ENCODE measurements around the gene CDH13.

Gene CDH13

DNA sequence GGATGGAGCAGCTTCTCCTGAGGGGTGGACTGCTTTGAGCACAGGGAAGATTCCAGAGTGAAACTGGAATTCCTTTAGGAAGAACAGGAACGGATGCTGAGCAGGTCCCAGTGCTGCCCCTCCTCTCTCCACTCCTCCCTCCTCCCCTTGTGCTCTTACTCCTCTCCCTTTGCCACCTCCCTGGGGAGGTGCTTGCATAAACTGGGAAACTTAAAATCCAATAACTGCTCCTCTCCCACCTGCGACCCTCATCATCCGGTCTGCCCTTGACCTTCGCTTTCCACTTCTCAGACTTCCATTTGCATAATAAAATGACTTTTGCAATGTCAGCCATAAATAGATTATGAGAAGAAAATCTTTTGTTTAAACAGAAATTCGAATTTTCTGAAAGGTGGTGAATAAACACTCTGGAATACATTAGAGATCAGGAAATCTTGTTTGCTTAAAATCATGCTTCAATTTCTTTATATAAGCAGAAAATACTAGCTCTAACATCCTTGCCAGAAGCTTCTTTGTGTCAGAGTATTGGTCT is 1204.8 kb downstream of the CDH13 start:
- no peak overlapping the region for H3K27ac ChIP-seq
- no peak for TF ChIP-seq ZFX (IDR thresholded peaks at IDR 0.05; ENCODE audit: borderline replicate concordance)
- TF ChIP-seq, protein P1, sequence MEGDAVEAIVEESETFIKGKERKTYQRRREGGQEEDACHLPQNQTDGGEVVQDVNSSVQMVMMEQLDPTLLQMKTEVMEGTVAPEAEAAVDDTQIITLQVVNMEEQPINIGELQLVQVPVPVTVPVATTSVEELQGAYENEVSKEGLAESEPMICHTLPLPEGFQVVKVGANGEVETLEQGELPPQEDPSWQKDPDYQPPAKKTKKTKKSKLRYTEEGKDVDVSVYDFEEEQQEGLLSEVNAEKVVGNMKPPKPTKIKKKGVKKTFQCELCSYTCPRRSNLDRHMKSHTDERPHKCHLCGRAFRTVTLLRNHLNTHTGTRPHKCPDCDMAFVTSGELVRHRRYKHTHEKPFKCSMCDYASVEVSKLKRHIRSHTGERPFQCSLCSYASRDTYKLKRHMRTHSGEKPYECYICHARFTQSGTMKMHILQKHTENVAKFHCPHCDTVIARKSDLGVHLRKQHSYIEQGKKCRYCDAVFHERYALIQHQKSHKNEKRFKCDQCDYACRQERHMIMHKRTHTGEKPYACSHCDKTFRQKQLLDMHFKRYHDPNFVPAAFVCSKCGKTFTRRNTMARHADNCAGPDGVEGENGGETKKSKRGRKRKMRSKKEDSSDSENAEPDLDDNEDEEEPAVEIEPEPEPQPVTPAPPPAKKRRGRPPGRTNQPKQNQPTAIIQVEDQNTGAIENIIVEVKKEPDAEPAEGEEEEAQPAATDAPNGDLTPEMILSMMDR (IDR thresholded peaks at IDR 0.05), result no peak

DNA sequence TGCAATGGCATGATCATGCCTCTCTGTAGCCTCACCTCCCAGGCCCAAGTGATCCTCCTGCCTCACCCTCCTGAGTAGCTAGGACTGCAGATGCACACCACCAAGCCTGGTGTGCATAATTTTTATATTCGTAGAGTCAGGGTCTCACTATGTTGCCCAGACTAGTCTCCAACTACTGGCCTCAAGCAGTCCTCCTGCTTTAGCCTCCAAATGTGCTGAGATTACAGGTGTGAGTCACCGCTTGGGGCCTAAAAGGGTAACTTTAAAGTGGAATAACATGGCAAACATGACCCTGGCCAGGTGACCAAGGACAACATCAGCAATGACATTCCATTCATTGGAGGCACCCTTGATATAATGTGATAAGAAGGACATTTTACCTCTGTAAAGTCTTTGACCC is 1207.2 kb downstream of the CDH13 start:
- TF ChIP-seq, protein P1 (IDR thresholded peaks at IDR 0.05), result no peak
- TF ChIP-seq ZFX (IDR thresholded peaks at IDR 0.05; ENCODE audit: borderline replicate concordance), result no peak
- H3K27ac ChIP-seq, result no peak overlapping the region

DNA sequence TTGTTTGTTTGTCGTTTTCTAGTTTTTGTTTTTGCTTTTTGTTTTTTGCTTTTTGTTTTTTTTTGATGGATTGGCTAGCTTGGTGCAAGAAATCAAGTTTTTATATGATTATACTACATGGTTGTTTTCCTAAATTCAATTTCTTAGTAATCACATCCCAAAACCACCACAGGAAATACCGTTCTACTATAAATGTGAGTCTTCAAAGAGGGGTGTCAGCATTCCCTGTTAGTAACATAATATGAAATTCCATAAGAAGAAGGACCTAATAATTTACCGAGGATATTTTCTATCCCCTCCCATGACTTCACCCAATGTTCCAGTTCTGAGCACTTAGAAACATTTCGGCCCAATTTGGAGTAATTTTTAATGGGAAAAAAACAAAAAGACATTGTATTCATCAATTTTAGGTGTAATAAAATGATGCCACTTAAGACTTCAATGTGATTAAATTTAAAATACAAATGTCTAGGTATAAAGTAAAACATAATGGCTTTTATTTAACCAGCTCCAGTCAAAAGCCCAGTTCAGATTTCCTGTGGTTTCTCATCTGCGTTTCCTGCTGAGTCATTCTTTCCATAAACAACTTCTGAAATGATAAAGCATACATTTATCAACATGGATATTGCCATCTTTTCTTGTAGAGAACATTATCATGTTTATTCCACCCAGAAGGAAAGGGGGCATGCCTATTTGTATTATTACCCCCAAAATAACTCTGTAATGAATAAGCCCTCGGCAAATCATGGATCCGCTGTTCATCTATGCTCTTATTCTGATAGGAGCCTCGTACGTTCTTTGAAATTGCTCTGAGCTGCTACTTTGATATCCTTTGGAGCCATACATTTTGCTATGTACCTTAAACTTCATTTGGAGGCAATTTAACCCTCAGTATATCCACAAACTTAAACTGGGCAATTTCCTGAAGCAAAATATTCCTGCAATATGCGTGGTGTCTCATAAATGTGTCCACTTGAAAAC is 1209.1 kb downstream of the CDH13 start:
- no peak overlapping the region for H3K27ac ChIP-seq
- no peak for TF ChIP-seq ZFX (IDR thresholded peaks at IDR 0.05; ENCODE audit: borderline replicate concordance)
- TF ChIP-seq, protein P1 (IDR thresholded peaks at IDR 0.05), result no peak

DNA sequence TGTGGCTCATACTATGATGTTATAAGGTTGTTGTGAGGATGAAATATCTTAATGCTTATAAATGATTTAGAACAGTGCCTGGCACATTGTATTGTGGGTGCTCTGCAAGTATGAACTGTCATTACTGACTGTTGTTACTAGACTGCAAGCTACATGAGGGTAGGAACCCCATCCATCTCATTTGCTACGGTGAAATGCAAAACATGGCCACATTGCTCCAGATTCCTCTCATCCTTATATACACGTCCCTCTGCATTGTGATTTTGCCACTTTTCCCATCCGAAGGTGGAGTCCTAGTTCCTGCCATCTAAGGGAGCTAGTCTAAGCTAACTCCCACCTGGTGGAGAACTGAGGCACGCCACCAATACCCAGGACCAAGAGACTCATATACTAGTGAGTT is 1210.8 kb downstream of the CDH13 start:
- TF ChIP-seq, protein P1 (IDR thresholded peaks at IDR 0.05), result no peak
- no peak for TF ChIP-seq ZFX (IDR thresholded peaks at IDR 0.05; ENCODE audit: borderline replicate concordance)
- H3K27ac ChIP-seq, result no peak overlapping the region

DNA sequence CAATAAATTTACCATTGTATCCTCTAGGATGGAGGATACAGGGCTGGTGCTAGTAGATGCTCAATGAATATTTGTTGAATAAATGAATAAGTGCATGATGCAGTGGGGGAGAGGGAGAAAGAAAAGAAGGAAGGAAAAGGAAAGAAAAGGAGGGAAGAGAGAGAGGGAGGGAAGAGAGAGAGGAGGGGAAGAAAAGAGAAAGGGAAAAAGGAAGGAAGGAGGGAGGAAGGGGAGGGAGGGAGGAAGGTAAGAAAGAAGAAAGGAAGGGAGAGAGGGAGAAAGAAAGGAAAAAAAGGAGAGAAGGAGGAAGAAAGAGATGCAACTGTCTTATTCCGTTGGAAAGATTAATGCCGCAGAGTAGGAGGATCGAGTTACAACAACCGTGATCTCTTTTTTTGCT is 1211.4 kb downstream of the CDH13 start:
- H3K27ac ChIP-seq, result no peak overlapping the region
- no peak for TF ChIP-seq ZFX (IDR thresholded peaks at IDR 0.05; ENCODE audit: borderline replicate concordance)
- TF ChIP-seq, protein P1 (IDR thresholded peaks at IDR 0.05), result no peak

DNA sequence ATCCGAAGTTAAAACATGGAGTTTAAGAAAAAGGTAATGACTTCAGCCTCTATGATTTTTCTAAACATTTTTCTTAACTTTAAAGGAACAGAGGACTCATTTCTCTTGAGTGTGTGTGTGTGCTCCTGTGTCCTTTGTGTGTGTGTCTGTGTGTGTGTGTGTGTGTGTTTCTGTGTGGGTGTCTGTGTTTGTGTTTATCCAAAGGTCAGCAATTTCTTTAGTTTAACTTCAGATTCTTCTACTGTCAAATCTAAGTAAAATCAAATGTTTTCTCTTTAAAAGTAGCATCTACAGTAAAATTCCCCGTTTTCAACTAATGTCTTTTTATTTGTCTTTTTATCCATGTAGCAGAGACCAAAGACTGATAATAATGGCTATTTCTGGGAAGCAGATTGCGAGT is 1212.8 kb downstream of the CDH13 start:
- no peak for TF ChIP-seq ZFX (IDR thresholded peaks at IDR 0.05; ENCODE audit: borderline replicate concordance)
- TF ChIP-seq, protein P1 (IDR thresholded peaks at IDR 0.05), result no peak
- H3K27ac ChIP-seq, result no peak overlapping the region

DNA sequence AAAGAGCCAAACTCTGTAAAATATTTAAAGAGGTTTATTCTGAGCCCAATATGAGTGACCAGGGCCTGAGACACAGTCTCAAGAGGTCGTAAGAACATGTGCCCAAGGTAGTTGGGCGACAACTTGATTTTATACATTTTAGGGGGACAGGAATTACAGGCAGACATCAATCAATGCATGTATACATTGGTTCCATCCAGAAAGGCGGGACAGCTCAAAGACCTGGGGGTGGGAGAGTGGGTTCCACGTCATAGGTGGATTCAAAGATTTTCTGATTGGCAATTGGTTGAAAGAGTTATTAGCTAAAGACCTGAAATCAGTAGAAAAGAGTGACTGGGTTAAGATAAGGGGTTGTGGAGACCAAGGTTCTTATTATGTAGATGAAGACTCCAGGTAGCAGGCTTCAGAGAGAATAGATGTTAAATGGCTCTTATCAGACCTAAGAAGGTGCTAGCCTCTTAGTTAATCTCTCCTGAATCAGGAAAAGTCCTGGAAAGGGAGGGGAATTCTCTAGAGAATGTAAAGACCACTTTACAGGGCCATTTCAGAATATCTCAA is 1213.4 kb downstream of the CDH13 start:
- no peak overlapping the region for H3K27ac ChIP-seq
- TF ChIP-seq, protein P1 (IDR thresholded peaks at IDR 0.05), result no peak
- no peak for TF ChIP-seq ZFX (IDR thresholded peaks at IDR 0.05; ENCODE audit: borderline replicate concordance)
